Fibroblast of villous mesenchyme (primary cell): ENCODE data around the gene HERPUD2. TPM values are rescaled to one million over a fixed set of nuclear protein-coding genes. Genes with fewer than 3 reads are reported as not detected.
"Not testable (repeated sequence)": the region's sequence is repeated elsewhere in the genome, so short reads cannot be mapped to it uniquely, and the experiment has no call there.

ENCODE experiments used
- DNase-seq: peaks from one replicate; pipeline ENCODE4 v3.0.0-alpha.2; 2010; ENCODE audit warnings: low read depth
- H3K4me3 ChIP-seq: 2 replicates; pipeline ENCODE4 v1.5.1; 2011; ENCODE audit warnings: low read depth, mild to moderate bottlenecking, low read length
- CTCF ChIP-seq: IDR thresholded peaks from 2 replicates; pipeline ENCODE4 v1.5.1; 2012; ENCODE audit warnings: low read depth, mild to moderate bottlenecking, low read length; ENCODE audit not compliant: insufficient read depth
- total RNA-seq: library from RNA; depleted of rRNA; stranded (reverse); fragments of >200 nt; gene quantifications from 2 replicates; pipeline ENCODE4 v1.2.3, GENCODE V29; 2012

The HERPUD2 gene
- total RNA-seq, 1 donor: 30.7 TPM

GRCh38 chr7:35697414-35698175 lies 2.7 kb upstream of the HERPUD2 start:
- no peak for TF ChIP-seq CTCF
- peak; percentile 88 for DNase-seq

GRCh38 chr7:35695987-35696386 lies 1.1 kb upstream of the HERPUD2 start:
- no peak for TF ChIP-seq CTCF
- H3K4me3 ChIP-seq: peak overlapping the region; percentile 96
- DNase-seq: no peak

More at GRCh38 chr7:35697414-35698175, 2.7 kb upstream of the HERPUD2 start:
- no peak overlapping the region for H3K4me3 ChIP-seq

- no peak for TF ChIP-seq CTCF
- peak overlapping the region; percentile 96 for H3K4me3 ChIP-seq
- no peak for DNase-seq
Measured at GRCh38 chr7:35695473-35695850, 527 bp upstream of the HERPUD2 start.

- peak; percentile 27 for DNase-seq
- no peak for TF ChIP-seq CTCF
- H3K4me3 ChIP-seq: peak overlapping the region; percentile 96
Measured at GRCh38 chr7:35694161-35694783, 663 bp downstream of the HERPUD2 start.

- peak; percentile 55 for DNase-seq
- H3K4me3 ChIP-seq: peak overlapping the region; percentile 96
- no peak for TF ChIP-seq CTCF
Measured at GRCh38 chr7:35691827-35692307, 3.1 kb downstream of the HERPUD2 start.

- H3K4me3 ChIP-seq: peak overlapping the region; percentile 96
- no peak for TF ChIP-seq CTCF
- no peak for DNase-seq
Measured at GRCh38 chr7:35691366-35691765, 3.6 kb downstream of the HERPUD2 start.

- not testable (repeated sequence) for DNase-seq
- peak overlapping the region; percentile 96 for H3K4me3 ChIP-seq
Measured at GRCh38 chr7:35690614-35691013, 4.3 kb downstream of the HERPUD2 start.
